Measurements from ENCODE around the gene THSD4.
"Not testable (repeated sequence)": the region's sequence is repeated elsewhere in the genome, so short reads cannot be mapped to it uniquely, and the experiment has no call there.

Gene THSD4

GRCh38 chr15:71713191-71713809, 598.0 kb downstream of the THSD4 start:
- no peak overlapping the region for H3K4me3 ChIP-seq (ENCODE audit: control insufficient read depth, low read depth, low read length)
- peak; percentile 17 for DNase-seq (ENCODE audit: low read depth)
- no peak for TF ChIP-seq CTCF (conservative IDR thresholded peaks at IDR 0.05; ENCODE audit: control insufficient read depth, insufficient read depth, low read depth, low read length)

- H3K4me3 ChIP-seq (ENCODE audit: control insufficient read depth, low read depth, low read length): no peak overlapping the region
- no peak for DNase-seq (ENCODE audit: low read depth)
- TF ChIP-seq CTCF (conservative IDR thresholded peaks at IDR 0.05; ENCODE audit: control insufficient read depth, insufficient read depth, low read depth, low read length): no peak
Measured at GRCh38 chr15:71715914-71716313, 600.6 kb downstream of the THSD4 start.

GRCh38 chr15:71716990-71717389, 601.7 kb downstream of the THSD4 start:
- peak; percentile 48 for DNase-seq (ENCODE audit: low read depth)
- H3K4me3 ChIP-seq (ENCODE audit: control insufficient read depth, low read depth, low read length): no peak overlapping the region
- TF ChIP-seq CTCF (conservative IDR thresholded peaks at IDR 0.05; ENCODE audit: control insufficient read depth, insufficient read depth, low read depth, low read length): no peak

GRCh38 chr15:71718116-71718910, 603.0 kb downstream of the THSD4 start:
- TF ChIP-seq CTCF (conservative IDR thresholded peaks at IDR 0.05; ENCODE audit: control insufficient read depth, insufficient read depth, low read depth, low read length): no peak
- no peak for DNase-seq (ENCODE audit: low read depth)
- no peak overlapping the region for H3K4me3 ChIP-seq (ENCODE audit: control insufficient read depth, low read depth, low read length)

GRCh38 chr15:71723344-71723743, 608.1 kb downstream of the THSD4 start:
- H3K4me3 ChIP-seq (ENCODE audit: control insufficient read depth, low read depth, low read length): no peak overlapping the region
- no peak for DNase-seq (ENCODE audit: low read depth)
- TF ChIP-seq CTCF (conservative IDR thresholded peaks at IDR 0.05; ENCODE audit: control insufficient read depth, insufficient read depth, low read depth, low read length): no peak

- DNase-seq (ENCODE audit: low read depth): peak; percentile 76
- H3K4me3 ChIP-seq (ENCODE audit: control insufficient read depth, low read depth, low read length): not testable (repeated sequence)
Measured at GRCh38 chr15:71725207-71725955, 610.1 kb downstream of the THSD4 start.

DNA sequence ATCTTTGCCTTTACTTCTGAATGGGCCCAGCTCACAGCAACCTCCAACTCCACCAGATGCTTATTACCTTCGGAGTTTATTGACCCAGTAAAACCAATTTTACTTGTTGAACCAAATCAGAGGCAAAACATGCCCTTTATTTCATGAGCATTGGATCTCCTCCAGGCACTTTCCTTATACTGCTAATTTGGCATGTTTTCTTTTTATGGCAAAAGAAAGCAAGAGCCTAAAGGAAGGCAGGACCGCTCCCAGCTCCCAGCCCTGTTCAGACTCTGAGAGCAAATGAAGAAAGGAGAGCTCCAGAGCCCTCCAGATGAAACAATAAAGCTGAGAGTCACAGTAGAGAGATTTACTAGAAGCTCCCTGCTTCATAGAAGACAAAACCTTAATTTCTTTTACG, 613.6 kb downstream of the THSD4 start:
- no peak for TF ChIP-seq CTCF (conservative IDR thresholded peaks at IDR 0.05; ENCODE audit: control insufficient read depth, insufficient read depth, low read depth, low read length)
- H3K4me3 ChIP-seq (ENCODE audit: control insufficient read depth, low read depth, low read length): no peak overlapping the region
- DNase-seq (ENCODE audit: low read depth): no peak
